Neural progenitor cell (in vitro differentiated cells): ENCODE results near the gene PLCD3. TPM values are rescaled to one million over a fixed set of nuclear protein-coding genes. Genes with fewer than 3 reads are reported as not detected.
"Not testable (repeated sequence)": the region's sequence is repeated elsewhere in the genome, so short reads cannot be mapped to it uniquely, and the experiment has no call there.

Experiments
- DNase-seq: peaks from one replicate; pipeline ENCODE4 v3.0.0-alpha.2; 2016; ENCODE audit warnings: low spot score
- H2AFZ ChIP-seq: fragments of 200-600 bp; sonication (generic); replicated peaks from 2 replicates; pipeline ENCODE4 v1.6.1; 2016; ENCODE audit warnings: antibody characterized with exemption
- H3F3A ChIP-seq: fragments of 200-600 bp; sonication (generic); 2 replicates; pipeline ENCODE4 v1.6.1; 2016; ENCODE audit warnings: antibody characterized with exemption, low read depth
- H3K27ac ChIP-seq: fragments of 200-600 bp; sonication (generic); 2 replicates; pipeline ENCODE4 v1.5.1; 2016; ENCODE audit warnings: mild to moderate bottlenecking
- H3K27me3 ChIP-seq: fragments of 200-600 bp; sonication (generic); 2 replicates; pipeline ENCODE4 v1.6.1; 2016; ENCODE audit warnings: mild to moderate bottlenecking, moderate library complexity
- H3K36me3 ChIP-seq: fragments of 200-600 bp; sonication (generic); 2 replicates; pipeline ENCODE4 v1.5.1; 2016
- H3K4me1 ChIP-seq: fragments of 200-600 bp; sonication (generic); 2 replicates; pipeline ENCODE4 v1.6.1; 2016; ENCODE audit warnings: mixed run types
- H3K4me2 ChIP-seq: fragments of 200-600 bp; sonication (generic); 2 replicates; pipeline ENCODE4 v1.6.1; 2016
- H3K4me3 ChIP-seq: fragments of 200-600 bp; sonication (generic); 2 replicates; pipeline ENCODE4 v1.5.1; 2016
- H3K79me2 ChIP-seq: fragments of 200-600 bp; sonication (generic); 2 replicates; pipeline ENCODE4 v1.6.1; 2016; ENCODE audit warnings: low read depth
- H3K9ac ChIP-seq: fragments of 200-600 bp; sonication (generic); 2 replicates; pipeline ENCODE4 v1.6.1; 2016
- H3K9me3 ChIP-seq: fragments of 200-600 bp; sonication (generic); 2 replicates; pipeline ENCODE4 v1.5.1; 2016; ENCODE audit warnings: low read depth
- H4K20me1 ChIP-seq: fragments of 200-600 bp; sonication (generic); 2 replicates; pipeline ENCODE4 v1.6.1; 2016; ENCODE audit warnings: low read depth
- H3K27ac Mint-ChIP-seq: 3 replicates; pipeline ENCODE4 v1.8.0; 2021; ENCODE audit warnings: mixed read lengths
- H3K27me3 Mint-ChIP-seq: 2 replicates; pipeline ENCODE4 v1.8.0; 2022; ENCODE audit warnings: low read depth, mild to moderate bottlenecking, inconsistent platforms, moderate library complexity, mixed read lengths; ENCODE audit not compliant: insufficient read depth
- H3K36me3 Mint-ChIP-seq: 3 replicates; pipeline ENCODE4 v1.8.0; 2021; ENCODE audit warnings: mixed read lengths
- H3K4me1 Mint-ChIP-seq: 3 replicates; pipeline ENCODE4 v1.8.0; 2021; ENCODE audit warnings: mixed read lengths
- H3K4me3 Mint-ChIP-seq: 3 replicates; pipeline ENCODE4 v1.8.0; 2021; ENCODE audit warnings: mild to moderate bottlenecking, moderate library complexity, mixed read lengths
- H3K9me3 Mint-ChIP-seq: 3 replicates; pipeline ENCODE4 v1.8.0; 2020; ENCODE audit warnings: mixed read lengths
- EZH2 ChIP-seq: fragments of 200-600 bp; sonication (generic); IDR thresholded peaks from 2 replicates; pipeline ENCODE4 v1.6.1; 2017; ENCODE audit warnings: antibody characterized with exemption, mild to moderate bottlenecking, moderate library complexity
- EZH2phosphoT487 ChIP-seq: fragments of 200-600 bp; sonication (generic); IDR thresholded peaks from 2 replicates; pipeline ENCODE4 v1.6.1; 2017; ENCODE audit warnings: antibody characterized with exemption
- total RNA-seq: library from RNA; depleted of rRNA; stranded (reverse); fragments of >200 nt; gene quantifications from 2 replicates; pipeline ENCODE4 v1.2.3, GENCODE V29; 2015; ENCODE audit warnings: low replicate concordance
- TF ChIP-seq, protein P1 (sequence below): fragments of 200-600 bp; sonication (generic); IDR thresholded peaks from 2 replicates; pipeline ENCODE4 v1.5.1; 2017; ENCODE audit warnings: antibody characterized with exemption, mild to moderate bottlenecking

Gene PLCD3
- total RNA-seq, 1 donor from 2014 or later, result 16.0 TPM

DNA sequence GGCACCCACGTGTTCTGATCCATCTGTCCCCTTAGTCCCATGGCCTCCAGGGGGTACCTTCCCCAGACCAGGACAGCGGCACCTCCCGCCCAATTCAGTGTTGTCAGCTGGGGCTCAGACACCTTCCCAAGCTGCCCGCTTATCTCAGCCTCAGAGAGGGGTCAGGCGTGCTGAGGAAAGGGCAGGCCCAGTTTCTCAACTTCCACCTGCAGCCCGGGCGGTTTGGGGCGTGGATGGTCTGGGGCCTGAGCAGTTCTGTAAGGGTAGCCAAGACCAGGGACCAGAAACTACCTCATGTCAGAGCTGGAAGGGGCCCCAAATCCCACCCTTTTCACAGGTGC, 5.1 kb downstream of the PLCD3 start:
- H3K9me3 Mint-ChIP-seq, result no peaks in the 10 kb centered on the region
- peaks cover 5% of the 10 kb centered on the region for H4K20me1 ChIP-seq
- no peak overlapping the region for H3K27ac ChIP-seq
- H3K4me1 ChIP-seq, result peaks cover 11% of the 10 kb centered on the region
- peaks cover 29% of the 10 kb centered on the region for H3K4me1 Mint-ChIP-seq
- H3F3A ChIP-seq, result peaks cover 16% of the 10 kb centered on the region
- H3K4me3 Mint-ChIP-seq, result no peak overlapping the region
- H3K27me3 ChIP-seq, result no peaks in the 10 kb centered on the region
- H3K79me2 ChIP-seq, result no peaks in the 10 kb centered on the region
- peaks cover 14% of the 10 kb centered on the region for H3K27me3 Mint-ChIP-seq
- no peaks in the 10 kb centered on the region for H3K36me3 ChIP-seq
- H3K27ac Mint-ChIP-seq, result no peak overlapping the region
- TF ChIP-seq EZH2phosphoT487 (no peak), EZH2 (no peak)
- TF ChIP-seq, protein P1, sequence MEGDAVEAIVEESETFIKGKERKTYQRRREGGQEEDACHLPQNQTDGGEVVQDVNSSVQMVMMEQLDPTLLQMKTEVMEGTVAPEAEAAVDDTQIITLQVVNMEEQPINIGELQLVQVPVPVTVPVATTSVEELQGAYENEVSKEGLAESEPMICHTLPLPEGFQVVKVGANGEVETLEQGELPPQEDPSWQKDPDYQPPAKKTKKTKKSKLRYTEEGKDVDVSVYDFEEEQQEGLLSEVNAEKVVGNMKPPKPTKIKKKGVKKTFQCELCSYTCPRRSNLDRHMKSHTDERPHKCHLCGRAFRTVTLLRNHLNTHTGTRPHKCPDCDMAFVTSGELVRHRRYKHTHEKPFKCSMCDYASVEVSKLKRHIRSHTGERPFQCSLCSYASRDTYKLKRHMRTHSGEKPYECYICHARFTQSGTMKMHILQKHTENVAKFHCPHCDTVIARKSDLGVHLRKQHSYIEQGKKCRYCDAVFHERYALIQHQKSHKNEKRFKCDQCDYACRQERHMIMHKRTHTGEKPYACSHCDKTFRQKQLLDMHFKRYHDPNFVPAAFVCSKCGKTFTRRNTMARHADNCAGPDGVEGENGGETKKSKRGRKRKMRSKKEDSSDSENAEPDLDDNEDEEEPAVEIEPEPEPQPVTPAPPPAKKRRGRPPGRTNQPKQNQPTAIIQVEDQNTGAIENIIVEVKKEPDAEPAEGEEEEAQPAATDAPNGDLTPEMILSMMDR, result no peak
- no peaks in the 10 kb centered on the region for H3K9me3 ChIP-seq
- H2AFZ ChIP-seq, result no peak overlapping the region
- H3K4me3 ChIP-seq, result no peak overlapping the region
- H3K36me3 Mint-ChIP-seq, result no peaks in the 10 kb centered on the region
- H3K4me2 ChIP-seq, result no peak overlapping the region
- DNase-seq, result no peak
- H3K9ac ChIP-seq, result no peak overlapping the region

DNA sequence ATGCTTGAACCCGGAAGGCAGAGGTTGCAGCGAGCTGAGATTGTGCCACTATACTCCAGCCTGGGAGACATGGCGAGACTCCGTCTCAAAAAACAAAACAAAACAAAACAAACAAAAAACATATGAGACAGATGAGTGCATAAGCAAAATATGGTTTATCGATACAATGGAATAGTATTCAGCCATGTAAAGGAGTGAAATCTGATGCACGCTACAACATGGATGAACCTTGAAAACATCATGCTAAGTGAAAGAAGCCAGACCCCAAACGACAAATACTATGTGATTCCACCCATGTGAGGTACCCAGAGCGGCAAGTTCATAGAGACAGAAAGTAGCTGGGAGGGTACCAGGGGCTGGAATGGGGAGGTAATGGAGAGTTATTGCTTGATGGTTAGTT, 6.8 kb downstream of the PLCD3 start:
- Histone ChIP-seq H3K9me3 (no peaks in the 10 kb centered on the region), H3K27me3 (no peaks in the 10 kb centered on the region), H3K4me1 (peaks cover 11% of the 10 kb centered on the region), H3K4me2 (no peak overlapping the region), H3K4me3 (no peak overlapping the region), H3K79me2 (no peaks in the 10 kb centered on the region), H3K9ac (no peak overlapping the region), H3K36me3 (no peaks in the 10 kb centered on the region), H2AFZ (no peak overlapping the region), H4K20me1 (no peaks in the 10 kb centered on the region), H3K27ac (no peak overlapping the region), H3F3A (peaks cover 13% of the 10 kb centered on the region)
- H3K4me3 Mint-ChIP-seq, result peak overlapping the region; percentile 25
- H3K27me3 Mint-ChIP-seq, result peaks cover 8% of the 10 kb centered on the region
- H3K9me3 Mint-ChIP-seq, result no peaks in the 10 kb centered on the region
- no peak for TF ChIP-seq EZH2
- peaks cover 29% of the 10 kb centered on the region for H3K4me1 Mint-ChIP-seq
- no peak overlapping the region for H3K27ac Mint-ChIP-seq
- no peak for DNase-seq
- no peaks in the 10 kb centered on the region for H3K36me3 Mint-ChIP-seq

DNA sequence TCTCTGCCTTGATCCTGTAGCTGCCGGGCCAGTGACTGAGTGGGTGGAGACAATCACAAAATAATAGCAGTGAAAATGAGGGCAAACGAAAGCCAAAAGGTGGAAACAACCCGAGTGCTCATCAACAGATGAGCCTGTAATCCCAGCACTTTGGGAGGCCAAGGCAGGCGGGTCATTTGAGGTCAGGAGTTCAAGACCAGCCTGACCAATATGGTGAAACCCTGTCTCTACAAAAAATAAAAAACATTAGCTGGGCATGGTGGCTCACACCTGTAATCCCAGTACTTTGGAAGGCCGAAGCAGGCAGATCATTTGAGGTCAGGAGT, 7.6 kb downstream of the PLCD3 start:
- H3K27me3 ChIP-seq, H2AFZ ChIP-seq, H3K4me3 ChIP-seq, H3K9ac ChIP-seq, H3K79me2 ChIP-seq, H3K4me3 Mint-ChIP-seq, H3K27me3 Mint-ChIP-seq, H3K27ac ChIP-seq, H3K36me3 ChIP-seq, DNase-seq, H3K27ac Mint-ChIP-seq, H3K4me2 ChIP-seq, H3K9me3 ChIP-seq, H3K36me3 Mint-ChIP-seq, H3K9me3 Mint-ChIP-seq, H4K20me1 ChIP-seq: not testable (repeated sequence)
- H3F3A ChIP-seq, result peaks cover 13% of the 10 kb centered on the region
- H3K4me1 ChIP-seq, result peaks cover 11% of the 10 kb centered on the region
- H3K4me1 Mint-ChIP-seq, result peaks cover 28% of the 10 kb centered on the region

DNA sequence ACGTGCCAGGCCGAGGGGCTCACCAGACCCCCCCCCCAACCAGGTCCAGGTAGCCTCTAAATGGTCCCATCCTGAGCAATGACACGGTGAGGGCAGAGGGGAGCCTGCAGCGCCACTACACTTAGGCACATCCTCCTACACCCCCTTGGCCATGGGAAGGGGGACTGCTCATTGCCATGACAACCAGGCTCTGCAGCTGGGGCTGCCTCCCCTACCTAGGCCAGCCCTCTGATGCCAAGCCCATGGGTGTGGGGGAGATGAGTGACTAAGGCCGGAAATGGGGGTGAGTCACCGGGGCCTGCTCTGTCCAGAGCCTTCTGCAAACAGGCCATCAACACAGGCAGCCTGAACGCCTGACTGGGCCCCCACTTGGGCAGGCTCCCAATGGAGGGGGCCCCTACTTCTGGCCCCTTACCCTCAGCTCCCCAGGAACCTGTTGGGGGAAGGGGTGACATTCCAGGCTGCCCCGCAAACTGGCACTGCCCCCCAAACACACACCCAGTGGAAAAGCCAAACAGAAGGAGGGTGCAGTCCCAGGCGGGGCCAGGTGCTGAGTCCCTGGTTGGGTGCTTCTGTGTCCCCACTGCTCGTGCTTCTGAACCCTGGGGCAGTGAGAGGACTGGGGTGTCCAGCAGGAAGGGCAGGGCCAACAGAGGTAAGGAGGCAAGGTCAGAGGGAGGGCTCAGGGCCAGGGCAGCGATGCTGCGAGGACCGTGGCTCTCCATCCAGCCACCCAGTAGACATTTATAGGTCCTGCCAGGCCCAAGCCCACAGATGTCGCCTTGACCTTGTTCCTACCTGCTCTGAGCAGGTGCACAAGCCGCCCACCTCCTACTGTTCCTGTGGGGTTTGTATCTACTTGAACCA, 8.2 kb downstream of the PLCD3 start:
- Mint-ChIP-seq H3K36me3 (no peaks in the 10 kb centered on the region), H3K4me1 (peaks cover 22% of the 10 kb centered on the region), H3K27me3 (peaks cover 7% of the 10 kb centered on the region), H3K27ac (no peak overlapping the region), H3K9me3 (no peaks in the 10 kb centered on the region), H3K4me3 (no peak overlapping the region)
- Histone ChIP-seq H3K79me2 (no peaks in the 10 kb centered on the region), H3K4me1 (peaks cover 11% of the 10 kb centered on the region), H3K4me3 (no peak overlapping the region), H3K27ac (no peak overlapping the region), H3K9ac (no peak overlapping the region), H3K9me3 (no peaks in the 10 kb centered on the region), H4K20me1 (no peaks in the 10 kb centered on the region), H3K4me2 (no peak overlapping the region), H2AFZ (no peak overlapping the region), H3K27me3 (no peaks in the 10 kb centered on the region), H3F3A (peaks cover 9% of the 10 kb centered on the region), H3K36me3 (no peaks in the 10 kb centered on the region)
- DNase-seq, result no peak
- TF ChIP-seq EZH2phosphoT487 (no peak), EZH2 (no peak)
- TF ChIP-seq, protein P1, result no peak
